CD14-positive monocyte (primary cell): ENCODE measurements around the gene GPS1. TPM values are rescaled to one million over a fixed set of nuclear protein-coding genes. Genes with fewer than 3 reads are reported as not detected.

Experiments
- DNase-seq, 3 donors: peaks; one replicate each; pipeline ENCODE4 v3.0.0-alpha.2; 2011 to 2022
- H2AFZ ChIP-seq: 2 replicates; pipeline ENCODE4 v1.6.0; 2012; ENCODE audit warnings: mild to moderate bottlenecking, low read depth, low read length, inconsistent platforms; ENCODE audit not compliant: insufficient read depth, poor library complexity, severe bottlenecking
- H3K27ac ChIP-seq, 2 donors: 1 replicate in 1 of 2; 2 replicates in 1 of 2; pipeline ENCODE4 v1.5.1; 2012 to 2013; ENCODE audit warnings: low read length in 2 of 2, control low read depth in 1 of 2, inconsistent platforms in 1 of 2, low read depth in 1 of 2, mild to moderate bottlenecking in 1 of 2
- H3K27me3 ChIP-seq, 2 donors: one replicate each; pipeline versions ENCODE4 v1.6.0 to v1.6.1; 2011 to 2013; ENCODE audit warnings: low read length in 2 of 2; ENCODE audit not compliant: control insufficient read depth in 2 of 2, insufficient read depth in 2 of 2
- H3K36me3 ChIP-seq, 2 donors: replicated peaks in 1 of 2; 1 replicate in 1 of 2; 2 replicates in 1 of 2; pipeline versions ENCODE4 v1.5.1 to v1.6.1; 2012 to 2013; ENCODE audit warnings: low read length in 2 of 2, control low read depth in 1 of 2, inconsistent platforms in 1 of 2, mild to moderate bottlenecking in 1 of 2; ENCODE audit not compliant: insufficient read depth in 2 of 2, control insufficient read depth in 1 of 2
- H3K4me1 ChIP-seq, 2 donors: 1 replicate in 1 of 2; 2 replicates in 1 of 2; pipeline versions ENCODE4 v1.5.1 to v1.6.1; 2012 to 2013; ENCODE audit warnings: low read length in 2 of 2, control low read depth in 1 of 2, inconsistent platforms in 1 of 2, mild to moderate bottlenecking in 1 of 2, moderate library complexity in 1 of 2; ENCODE audit not compliant: insufficient read depth in 2 of 2, control insufficient read depth in 1 of 2
- H3K4me2 ChIP-seq: replicated peaks from 2 replicates; pipeline ENCODE3; 2012; ENCODE audit warnings: low read length, moderate library complexity, mild to moderate bottlenecking; ENCODE audit not compliant: poor library complexity, severe bottlenecking; ENCODE audit errors: extremely low read depth
- H3K4me3 ChIP-seq, 3 experiments: fragments of 200-600 bp in 1 of 3; sonication (generic) in 1 of 3; replicated peaks in 1 of 3; 1 replicate in 2 of 3; 2 replicates in 1 of 3; pipeline ENCODE4 v1.5.1; 2011 to 2013; ENCODE audit warnings: low read length in 3 of 3, mild to moderate bottlenecking in 3 of 3, control low read depth in 2 of 3, low read depth in 2 of 3, inconsistent platforms in 1 of 3, moderate library complexity in 1 of 3
- H3K79me2 ChIP-seq: 2 replicates; pipeline ENCODE4 v1.6.0; 2012; ENCODE audit warnings: mild to moderate bottlenecking, control low read depth, inconsistent platforms, low read length, moderate library complexity; ENCODE audit not compliant: insufficient read depth
- H3K9ac ChIP-seq: 2 replicates; pipeline ENCODE4 v1.6.0; 2017; ENCODE audit warnings: low read length, mild to moderate bottlenecking; ENCODE audit not compliant: insufficient read depth, poor library complexity, severe bottlenecking
- H3K9me3 ChIP-seq, 2 donors: replicated peaks in 1 of 2; 1 replicate in 1 of 2; 2 replicates in 1 of 2; pipeline versions ENCODE4 v1.5.1 to v1.6.1; 2012 to 2013; ENCODE audit warnings: low read length in 2 of 2, control low read depth in 1 of 2; ENCODE audit not compliant: control insufficient read depth in 1 of 2, insufficient read depth in 1 of 2
- H4K20me1 ChIP-seq: 2 replicates; pipeline ENCODE4 v1.6.0; 2012; ENCODE audit warnings: mild to moderate bottlenecking, low read length, control low read depth, moderate library complexity; ENCODE audit not compliant: insufficient read depth
- H3K27ac Mint-ChIP-seq, 7 donors: one replicate each; pipeline ENCODE4 v1.8.0; 2020; ENCODE audit warnings: mild to moderate bottlenecking in 7 of 7, mixed read lengths in 7 of 7, moderate library complexity in 6 of 7, inconsistent platforms in 2 of 7
- H3K27me3 Mint-ChIP-seq, 3 donors: one replicate each; pipeline ENCODE4 v1.8.0; 2021 to 2022; ENCODE audit warnings: low read depth in 3 of 3, mild to moderate bottlenecking in 3 of 3, mixed read lengths in 3 of 3, moderate library complexity in 3 of 3, inconsistent platforms in 1 of 3
- H3K36me3 Mint-ChIP-seq, 2 donors: one replicate each; pipeline ENCODE4 v1.8.0; 2020; ENCODE audit warnings: mixed read lengths in 2 of 2, inconsistent platforms in 1 of 2, mild to moderate bottlenecking in 1 of 2
- H3K4me1 Mint-ChIP-seq: one replicate; pipeline ENCODE4 v1.8.0; 2020; ENCODE audit warnings: mild to moderate bottlenecking, mixed read lengths
- H3K4me3 Mint-ChIP-seq, 2 donors: one replicate each; pipeline ENCODE4 v1.8.0; 2020; ENCODE audit warnings: mild to moderate bottlenecking in 2 of 2, mixed read lengths in 2 of 2, moderate library complexity in 1 of 2
- H3K9me3 Mint-ChIP-seq, 7 donors: one replicate each; pipeline ENCODE4 v1.8.0; 2020 to 2022; ENCODE audit warnings: mixed read lengths in 7 of 7, mild to moderate bottlenecking in 6 of 7, moderate library complexity in 6 of 7, inconsistent platforms in 2 of 7
- WGBS: methylation state at CpG from one replicate; pipeline ENCODE4 v1.1.5; 2013; ENCODE audit warnings: missing lambda C conversion rate; ENCODE audit not compliant: insufficient coverage; 5-methylcytosine and 5-hydroxymethylcytosine counted together
- intact Hi-C, 2 donors: fragments of 100-400 bp; cut with micrococcal nuclease; formaldehyde crosslinking; loops; one replicate each; pipeline versions ENCODE4 v1.15.0 to v1.15.1; 2023
- polyA plus RNA-seq, 3 donors: library from polyadenylated mRNA; depleted of rRNA in 1 of 3; unstranded in 2 of 3; stranded (reverse) in 1 of 3; fragments of 300-500 nt in 2 of 3; fragments of >200 nt in 1 of 3; fragmentation: Illumina TruSeq in 2 of 3; gene quantifications; 1 replicate in 2 of 3; 2 replicates in 1 of 3; pipeline ENCODE4 v1.2.3, GENCODE V29; 2012 to 2021
- TF ChIP-seq, protein P1 (sequence below): fragments of 200-600 bp; IDR thresholded peaks from one replicate; pipeline ENCODE4 v1.8.0; 2022; ENCODE audit warnings: antibody characterized with exemption, mild to moderate bottlenecking

Gene GPS1
- polyA plus RNA-seq, 3 donors = 101 to 130 (median 110) TPM

DNA sequence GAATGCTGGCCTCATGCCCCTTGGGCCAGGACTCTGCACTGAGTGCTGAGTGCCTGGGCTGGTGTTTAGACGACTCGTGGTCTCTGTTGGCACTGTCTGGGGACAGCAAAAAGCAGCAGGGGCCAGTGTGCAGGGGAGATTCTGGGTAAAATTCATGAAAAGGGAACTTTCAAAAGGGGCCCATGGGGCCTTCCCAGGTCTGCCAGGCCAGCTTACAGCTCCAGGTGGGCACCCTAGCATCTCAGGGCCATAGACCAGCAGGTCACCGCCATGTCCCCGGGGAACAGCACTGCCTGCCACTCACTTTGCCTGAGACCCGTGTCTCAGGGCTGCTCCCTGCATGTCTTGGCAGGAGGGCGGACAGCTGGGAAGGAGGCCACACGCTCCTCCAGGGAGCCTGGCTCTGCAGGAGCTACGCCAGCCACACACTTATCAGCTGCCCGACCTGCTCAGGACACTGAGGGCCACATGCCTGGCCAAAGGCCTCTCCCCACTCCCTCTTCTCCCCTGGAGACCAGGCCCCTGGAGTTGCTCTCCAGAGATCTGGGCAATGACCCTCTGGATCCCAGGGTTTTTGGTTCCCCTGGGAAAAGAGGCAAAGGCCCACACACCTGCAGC lies 55.1 kb downstream of the GPS1 start:
- H3K36me3 Mint-ChIP-seq = no peaks in the 10 kb centered on the region

More for the DNA sequence above, 55.1 kb downstream of the GPS1 start:
- Histone ChIP-seq H3K27me3 (no peaks in the 10 kb centered on the region), H2AFZ (peak overlapping the region; percentile 95), H3K4me1 (peaks cover 24% of the 10 kb centered on the region in 2 donors), H3K79me2 (no peaks in the 10 kb centered on the region), H4K20me1 (no peaks in the 10 kb centered on the region), H3K9ac (peak overlapping the region; percentile 76), H3K4me2 (peak overlapping the region; percentile 78), H3K4me3 (peak overlapping the region; percentile 19 to 80 (median 42)), H3K36me3 (no peaks in the 10 kb centered on the region), H3K27ac (peak overlapping the region; percentile 86 to 87), H3K9me3 (no peaks in the 10 kb centered on the region)
- WGBS = 39% methylated on average over 8 of the region's 9 CpGs
- H3K27me3 Mint-ChIP-seq = peaks cover 0 to 3% (median 0%) of the 10 kb centered on the region in 3 donors
- peak overlapping the region; percentile 83 to 94 (median 90) for H3K27ac Mint-ChIP-seq
- DNase-seq = no peak
- TF ChIP-seq, protein P1, sequence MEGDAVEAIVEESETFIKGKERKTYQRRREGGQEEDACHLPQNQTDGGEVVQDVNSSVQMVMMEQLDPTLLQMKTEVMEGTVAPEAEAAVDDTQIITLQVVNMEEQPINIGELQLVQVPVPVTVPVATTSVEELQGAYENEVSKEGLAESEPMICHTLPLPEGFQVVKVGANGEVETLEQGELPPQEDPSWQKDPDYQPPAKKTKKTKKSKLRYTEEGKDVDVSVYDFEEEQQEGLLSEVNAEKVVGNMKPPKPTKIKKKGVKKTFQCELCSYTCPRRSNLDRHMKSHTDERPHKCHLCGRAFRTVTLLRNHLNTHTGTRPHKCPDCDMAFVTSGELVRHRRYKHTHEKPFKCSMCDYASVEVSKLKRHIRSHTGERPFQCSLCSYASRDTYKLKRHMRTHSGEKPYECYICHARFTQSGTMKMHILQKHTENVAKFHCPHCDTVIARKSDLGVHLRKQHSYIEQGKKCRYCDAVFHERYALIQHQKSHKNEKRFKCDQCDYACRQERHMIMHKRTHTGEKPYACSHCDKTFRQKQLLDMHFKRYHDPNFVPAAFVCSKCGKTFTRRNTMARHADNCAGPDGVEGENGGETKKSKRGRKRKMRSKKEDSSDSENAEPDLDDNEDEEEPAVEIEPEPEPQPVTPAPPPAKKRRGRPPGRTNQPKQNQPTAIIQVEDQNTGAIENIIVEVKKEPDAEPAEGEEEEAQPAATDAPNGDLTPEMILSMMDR = no peak
- no peaks in the 10 kb centered on the region for H3K9me3 Mint-ChIP-seq
- H3K4me1 Mint-ChIP-seq = peaks cover 31% of the 10 kb centered on the region
- intact Hi-C loops = no loop called here
- peak overlapping the region; percentile 78 to 92 for H3K4me3 Mint-ChIP-seq

Other genes starting within 250 kb of the GPS1 start
- gene GCGR, start 247.7 kb upstream of the GPS1 start, polyA plus RNA-seq = not detected
- 10 to 100 TPM; 48.4 to 63.0 (median 48.5) TPM for gene MCRIP1, start 218.6 kb upstream of the GPS1 start, polyA plus RNA-seq
- gene PPP1R27, start 216.8 kb upstream of the GPS1 start, polyA plus RNA-seq = 1 to 10 TPM in 1 of 3 donors, under 1 TPM in 2; 0.22 to 1.5 (median 0.33) TPM
- gene P4HB, start 191.4 kb upstream of the GPS1 start, polyA plus RNA-seq = 100 to 1,000 TPM; 108 to 297 (median 291) TPM
- gene ARHGDIA, start 180.6 kb upstream of the GPS1 start, polyA plus RNA-seq = 100 to 1,000 TPM in 1 of 3 donors, 10 to 100 TPM in 2; 86.3 to 477 (median 97.2) TPM
- 10 to 100 TPM; 20.2 to 98.1 (median 57.3) TPM for gene ALYREF, start 160.3 kb upstream of the GPS1 start, polyA plus RNA-seq
- 100 to 1,000 TPM; 184 to 512 (median 397) TPM for gene ANAPC11, start 160.2 kb upstream of the GPS1 start, polyA plus RNA-seq
- gene NPB, start 149.7 kb upstream of the GPS1 start, polyA plus RNA-seq = under 1 TPM in 2 of 3 donors, not detected in 1; 0.08 to 0.16 TPM
- 10 to 100 TPM; 10.7 to 14.5 (median 11.0) TPM for gene PCYT2, start 140.5 kb upstream of the GPS1 start, polyA plus RNA-seq
- gene SIRT7, start 133.7 kb upstream of the GPS1 start, polyA plus RNA-seq = 10 to 100 TPM; 22.5 to 73.5 (median 23.7) TPM
- gene MAFG, start 124.2 kb upstream of the GPS1 start, polyA plus RNA-seq = 10 to 100 TPM in 1 of 3 donors, 1 to 10 TPM in 2; 7.4 to 66.0 (median 7.6) TPM
- under 1 TPM in 1 of 3 donors, not detected in 2; 0.07 TPM for gene PYCR1, start 114.6 kb upstream of the GPS1 start, polyA plus RNA-seq
- gene MYADML2, start 104.7 kb upstream of the GPS1 start, polyA plus RNA-seq = not detected
- not detected for gene NOTUM, start 90.7 kb upstream of the GPS1 start, polyA plus RNA-seq
- gene ASPSCR1, start 74.3 kb upstream of the GPS1 start, polyA plus RNA-seq = 10 to 100 TPM; 25.5 to 31.9 (median 25.6) TPM
- gene CENPX, start 29.0 kb upstream of the GPS1 start, polyA plus RNA-seq = 10 to 100 TPM; 47.7 to 57.0 (median 55.9) TPM
- 10 to 100 TPM in 1 of 3 donors, 1 to 10 TPM in 2; 2.6 to 12.2 (median 3.4) TPM for gene LRRC45, start 28.6 kb upstream of the GPS1 start, polyA plus RNA-seq
- gene RAC3, start 20.2 kb upstream of the GPS1 start, polyA plus RNA-seq = 1 to 10 TPM in 1 of 3 donors, not detected in 2; 1.8 TPM
- 10 to 100 TPM; 88.8 to 93.1 (median 90.3) TPM for gene DCXR, start 14.2 kb upstream of the GPS1 start, polyA plus RNA-seq
- gene RFNG, start 87 bp upstream of the GPS1 start, polyA plus RNA-seq = 10 to 100 TPM in 1 of 3 donors, 1 to 10 TPM in 2; 1.5 to 32.4 (median 4.1) TPM
- 100 to 1,000 TPM in 1 of 3 donors, 10 to 100 TPM in 2; 23.9 to 175 (median 47.6) TPM for gene DUS1L, start 13.9 kb downstream of the GPS1 start, polyA plus RNA-seq
- gene FASN, start 46.3 kb downstream of the GPS1 start, polyA plus RNA-seq = 1 to 10 TPM in 1 of 3 donors, under 1 TPM in 2; 0.08 to 8.4 (median 0.13) TPM
- gene CCDC57, start 160.9 kb downstream of the GPS1 start, polyA plus RNA-seq = 10 to 100 TPM; 17.1 to 43.8 (median 20.1) TPM
- gene SLC16A3, start 177.1 kb downstream of the GPS1 start, polyA plus RNA-seq = 100 to 1,000 TPM in 1 of 3 donors, 10 to 100 TPM in 2; 26.3 to 103 (median 35.3) TPM
- gene CSNK1D, start 221.8 kb downstream of the GPS1 start, polyA plus RNA-seq = 100 to 1,000 TPM in 1 of 3 donors, 10 to 100 TPM in 2; 47.0 to 299 (median 60.9) TPM